Stimulated activated CD4-positive, alpha-beta T cell treated with anti-CD3 and anti-CD28 coated beads, Interleukin-4, amount 100 ng/mL, for 24 hours (primary cell): ENCODE measurements around the gene GTPBP8.
A peak's percentile ranks its signal among the peaks of the same experiment; 100 is the strongest.
"Not testable (repeated sequence)": the region's sequence is repeated elsewhere in the genome, so short reads cannot be mapped to it uniquely, and the experiment has no call there.

Experiments
- DNase-seq: peaks from one replicate; pipeline ENCODE4 v3.0.0-alpha.2; 2020

GTPBP8 gene

GRCh38 chr3:113002037-113002436 is 11.3 kb downstream of the GTPBP8 start:
- no peak for DNase-seq

DNA sequence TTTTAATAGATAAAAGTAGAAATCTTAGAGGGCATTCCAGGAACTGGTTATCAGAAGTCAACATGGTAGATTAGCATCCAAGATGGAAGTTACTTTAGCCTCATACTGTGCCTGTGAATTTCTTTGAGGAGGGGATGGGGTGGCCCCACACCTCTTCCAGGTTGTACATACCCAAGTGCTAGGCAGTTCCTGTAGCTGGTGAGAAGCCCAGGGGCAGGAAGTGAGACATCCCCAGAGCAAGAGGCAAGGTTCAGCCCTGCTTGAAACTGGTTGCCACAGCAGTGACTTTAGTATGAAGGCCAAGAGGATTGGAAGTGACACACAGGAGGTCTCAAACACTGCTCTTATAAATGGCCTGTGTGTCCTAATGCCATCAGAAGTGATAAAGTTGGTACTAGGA is 11.9 kb downstream of the GTPBP8 start:
- peak; percentile 22 for DNase-seq

DNA sequence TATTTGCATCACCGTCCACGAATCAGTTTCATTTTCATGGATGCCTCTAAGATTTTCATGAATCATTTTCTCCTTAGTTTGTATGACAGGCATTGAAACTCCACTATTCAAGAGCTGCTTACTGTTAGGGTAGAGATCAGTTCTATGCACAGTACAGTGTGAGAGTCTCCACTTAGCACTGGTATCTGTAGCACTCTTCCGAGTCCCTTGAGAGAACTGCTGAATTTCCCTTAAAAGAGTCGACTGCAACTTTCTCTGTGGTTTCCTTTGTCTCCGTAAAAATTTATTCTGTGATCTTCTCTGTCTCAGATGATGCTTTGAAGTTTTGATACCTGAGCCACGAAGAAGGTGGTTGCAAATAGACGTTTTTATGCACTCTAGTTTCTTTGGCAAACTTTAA is 14.8 kb downstream of the GTPBP8 start:
- DNase-seq: peak; percentile 18

- DNase-seq: no peak
Measured at GRCh38 chr3:113006359-113007056, 15.7 kb downstream of the GTPBP8 start.

- no peak for DNase-seq
Measured at GRCh38 chr3:113008117-113008516, 17.3 kb downstream of the GTPBP8 start.

GRCh38 chr3:113013593-113013992 is 22.8 kb downstream of the GTPBP8 start:
- no peak for DNase-seq

- peak; percentile 23 for DNase-seq
Measured at GRCh38 chr3:113018536-113019181, 27.9 kb downstream of the GTPBP8 start.

GRCh38 chr3:113019182-113020137 is 28.7 kb downstream of the GTPBP8 start:
- peak; percentile 89 for DNase-seq

DNA sequence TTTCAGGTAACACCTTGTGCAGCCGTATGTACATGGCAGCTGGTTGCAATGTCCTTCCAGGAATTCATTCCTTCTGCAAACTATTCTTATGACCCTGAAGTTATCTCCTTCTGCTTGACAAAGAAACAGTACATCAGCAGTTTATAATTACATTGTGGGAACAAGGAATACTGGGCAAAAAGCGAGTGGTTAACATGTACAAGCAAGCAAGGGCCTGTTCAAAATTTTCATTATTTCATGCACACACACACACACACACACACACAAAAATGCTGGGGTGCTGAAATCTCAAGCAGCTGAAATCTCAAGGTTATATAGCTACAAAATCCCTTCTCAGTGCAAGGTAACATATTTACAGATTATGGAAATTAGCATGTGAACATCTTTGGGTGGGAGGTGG is 30.7 kb downstream of the GTPBP8 start:
- DNase-seq: no peak

DNA sequence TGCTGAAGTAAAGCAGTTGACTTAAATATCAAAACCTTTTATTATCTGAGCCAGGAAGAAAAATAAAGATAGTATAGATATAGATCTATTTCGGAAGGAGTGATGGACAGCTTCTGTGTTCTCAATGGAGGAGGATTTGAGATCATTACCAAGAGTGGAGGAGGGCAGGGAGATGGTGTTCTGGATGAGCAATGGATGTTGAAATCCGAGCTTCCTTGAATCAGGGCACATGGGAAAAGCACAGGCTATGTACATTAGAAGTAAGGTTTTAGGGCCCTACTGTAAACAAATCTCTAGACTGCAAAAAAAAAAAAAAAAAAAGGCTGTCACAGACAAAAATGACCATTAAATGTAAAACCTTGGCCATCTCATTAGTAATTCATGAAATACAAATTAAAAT is 43.2 kb downstream of the GTPBP8 start:
- no peak for DNase-seq

DNA sequence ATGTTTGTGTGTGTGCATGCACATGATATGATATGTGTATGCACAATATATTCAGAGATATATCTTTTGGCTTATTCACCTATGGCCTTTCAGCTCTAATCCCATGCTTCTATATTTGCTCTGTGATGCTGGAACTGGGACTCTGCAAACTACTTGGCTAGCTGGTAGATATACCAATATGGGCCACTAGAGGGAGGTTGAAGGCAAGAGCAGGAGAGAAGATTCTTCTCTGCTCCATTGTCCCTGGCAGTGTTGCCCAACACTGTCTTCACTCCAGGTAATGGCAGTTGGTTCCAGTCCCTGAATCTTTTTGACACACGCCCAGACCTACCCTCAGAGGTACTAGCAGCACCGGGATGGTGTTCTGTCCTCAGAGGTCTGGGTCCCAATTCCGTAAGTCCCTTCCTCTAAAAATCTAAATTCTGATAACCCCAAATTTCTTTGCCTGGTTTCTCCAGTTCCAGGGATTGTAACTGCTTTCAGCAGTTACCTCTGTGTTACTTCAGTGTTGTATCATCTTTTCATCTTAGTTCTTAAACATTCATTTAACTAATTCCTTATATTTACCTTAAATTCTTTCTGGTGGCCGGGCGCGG is 44.7 kb downstream of the GTPBP8 start:
- peak; percentile 52 for DNase-seq

GRCh38 chr3:113038328-113038727 is 47.5 kb downstream of the GTPBP8 start:
- DNase-seq: no peak

DNA sequence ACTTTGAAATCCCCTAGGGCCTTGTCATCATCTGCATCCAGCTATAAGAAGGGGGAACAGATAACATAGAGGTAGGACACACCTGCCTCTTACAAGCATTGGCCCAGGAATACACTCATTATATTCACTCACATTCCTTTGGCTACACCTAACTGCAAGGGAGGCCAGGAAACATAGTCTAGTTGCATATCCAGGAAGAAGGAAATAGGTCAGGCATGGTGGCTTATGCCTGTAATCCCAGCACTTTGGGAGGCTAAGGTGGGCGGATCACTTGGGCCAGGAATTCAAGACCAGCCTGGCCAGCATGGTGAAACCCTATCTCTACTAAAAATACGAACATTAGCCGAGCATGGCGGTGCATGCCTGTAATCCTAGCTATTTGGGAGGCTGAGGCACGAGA is 48.8 kb downstream of the GTPBP8 start:
- DNase-seq: no peak

GRCh38 chr3:113040231-113040630 is 49.4 kb downstream of the GTPBP8 start:
- no peak for DNase-seq

DNA sequence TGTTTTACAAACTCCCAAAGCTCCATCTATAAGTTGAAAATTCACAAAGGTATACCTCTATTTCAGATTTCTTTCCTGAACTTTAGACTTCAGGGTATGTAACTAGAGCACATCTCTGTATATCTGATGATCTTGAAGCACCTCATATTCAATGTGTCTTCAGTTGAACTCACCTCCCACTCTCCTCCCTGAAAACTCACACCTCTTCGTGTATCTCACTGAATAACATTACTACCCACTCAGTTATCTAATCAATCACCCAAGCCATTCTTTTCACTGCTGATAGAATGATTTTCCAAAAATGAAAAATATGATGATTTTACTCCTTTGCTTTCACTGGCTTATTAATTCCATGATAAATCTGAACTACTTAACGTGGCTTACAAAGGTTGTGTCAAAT is 52.9 kb downstream of the GTPBP8 start:
- DNase-seq: no peak

DNA sequence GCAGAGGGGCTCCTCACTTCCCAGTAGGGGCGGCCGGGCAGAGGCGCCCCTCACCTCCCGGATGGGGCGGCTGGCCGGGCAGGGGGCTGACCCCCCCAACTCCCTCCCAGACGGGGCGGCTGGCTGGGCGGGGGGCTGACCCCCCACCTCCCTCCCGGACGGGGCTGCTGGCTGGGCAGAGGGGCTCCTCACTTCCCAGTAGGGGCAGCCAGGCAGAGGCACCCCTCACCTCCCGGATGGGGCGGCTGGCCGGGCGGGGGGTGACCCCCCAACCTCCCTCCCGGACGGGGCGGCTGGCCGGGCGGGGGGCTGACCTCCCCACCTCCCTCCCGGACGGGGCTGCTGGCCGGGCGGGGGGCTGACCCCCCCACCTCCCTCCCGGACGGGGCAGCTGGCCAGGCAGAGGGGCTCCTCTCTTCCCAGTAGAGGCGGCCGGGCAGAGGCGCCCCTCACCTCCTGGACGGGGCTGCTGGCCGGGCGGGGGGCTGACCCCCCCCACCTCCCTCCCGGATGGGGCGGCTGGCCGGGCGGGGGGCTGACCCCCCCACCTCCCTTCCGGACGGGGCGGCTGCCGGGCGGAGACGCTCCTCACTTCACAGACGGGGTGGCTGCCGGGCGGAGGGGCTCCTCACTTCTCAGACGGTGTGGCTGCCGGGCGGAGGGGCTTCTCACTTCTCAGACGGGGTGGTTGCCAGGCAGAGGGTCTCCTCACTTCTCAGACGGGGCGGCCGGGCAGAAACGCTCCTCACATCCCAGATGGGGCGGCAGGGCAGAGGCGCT is 55.6 kb downstream of the GTPBP8 start:
- DNase-seq: not testable (repeated sequence)

DNA sequence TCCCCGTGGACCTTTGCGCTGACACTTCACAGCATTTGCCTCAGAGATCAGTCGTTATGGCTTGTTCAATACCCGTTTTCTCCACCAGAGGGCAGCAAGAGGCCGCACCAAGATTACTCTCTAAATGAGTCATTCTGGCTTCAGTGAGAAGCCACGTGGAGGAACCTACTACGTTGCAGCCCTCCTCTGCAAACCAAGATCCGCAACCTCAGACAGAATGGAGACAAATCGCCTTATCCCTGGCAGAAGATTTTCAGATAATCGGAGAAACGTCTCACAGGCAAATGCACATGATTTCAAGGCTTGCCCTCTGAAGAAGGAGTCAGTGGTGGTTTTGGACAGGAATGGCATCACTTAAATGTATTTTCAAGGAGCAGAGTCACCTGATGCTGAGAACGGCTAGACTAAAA is 60.5 kb downstream of the GTPBP8 start:
- peak; percentile 90 for DNase-seq
